GM12873 (cell line): ENCODE results near the gene VAV2.

Experiments used
- TF ChIP-seq, protein P1 (sequence below): IDR thresholded peaks from 2 replicates; pipeline ENCODE4 v1.5.1; 2012; ENCODE audit warnings: low read depth, mild to moderate bottlenecking, moderate library complexity, low read length, control low read depth; ENCODE audit not compliant: insufficient read depth; ENCODE audit errors: missing control alignments

VAV2 gene

DNA sequence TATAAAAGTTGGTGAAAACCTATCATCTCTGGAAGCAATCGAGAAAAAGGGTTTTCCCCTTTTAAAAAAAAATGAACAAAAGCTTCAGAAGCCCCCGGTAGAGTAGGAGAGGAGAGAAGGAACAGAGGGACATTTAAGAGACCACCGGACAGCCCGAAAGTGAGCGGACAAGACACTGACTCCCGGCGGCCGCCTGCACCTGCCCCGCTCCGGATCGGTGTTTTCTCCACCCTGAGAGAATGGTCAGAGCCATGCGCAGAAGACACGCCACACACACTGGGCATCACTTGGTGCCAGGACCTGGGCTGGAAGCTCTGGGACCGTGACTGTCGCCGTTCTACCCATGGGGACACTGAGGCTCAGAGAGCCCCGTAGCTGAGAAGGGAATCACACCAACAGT lies 192.4 kb downstream of the VAV2 start:
- TF ChIP-seq, protein P1, sequence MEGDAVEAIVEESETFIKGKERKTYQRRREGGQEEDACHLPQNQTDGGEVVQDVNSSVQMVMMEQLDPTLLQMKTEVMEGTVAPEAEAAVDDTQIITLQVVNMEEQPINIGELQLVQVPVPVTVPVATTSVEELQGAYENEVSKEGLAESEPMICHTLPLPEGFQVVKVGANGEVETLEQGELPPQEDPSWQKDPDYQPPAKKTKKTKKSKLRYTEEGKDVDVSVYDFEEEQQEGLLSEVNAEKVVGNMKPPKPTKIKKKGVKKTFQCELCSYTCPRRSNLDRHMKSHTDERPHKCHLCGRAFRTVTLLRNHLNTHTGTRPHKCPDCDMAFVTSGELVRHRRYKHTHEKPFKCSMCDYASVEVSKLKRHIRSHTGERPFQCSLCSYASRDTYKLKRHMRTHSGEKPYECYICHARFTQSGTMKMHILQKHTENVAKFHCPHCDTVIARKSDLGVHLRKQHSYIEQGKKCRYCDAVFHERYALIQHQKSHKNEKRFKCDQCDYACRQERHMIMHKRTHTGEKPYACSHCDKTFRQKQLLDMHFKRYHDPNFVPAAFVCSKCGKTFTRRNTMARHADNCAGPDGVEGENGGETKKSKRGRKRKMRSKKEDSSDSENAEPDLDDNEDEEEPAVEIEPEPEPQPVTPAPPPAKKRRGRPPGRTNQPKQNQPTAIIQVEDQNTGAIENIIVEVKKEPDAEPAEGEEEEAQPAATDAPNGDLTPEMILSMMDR, result no peak

DNA sequence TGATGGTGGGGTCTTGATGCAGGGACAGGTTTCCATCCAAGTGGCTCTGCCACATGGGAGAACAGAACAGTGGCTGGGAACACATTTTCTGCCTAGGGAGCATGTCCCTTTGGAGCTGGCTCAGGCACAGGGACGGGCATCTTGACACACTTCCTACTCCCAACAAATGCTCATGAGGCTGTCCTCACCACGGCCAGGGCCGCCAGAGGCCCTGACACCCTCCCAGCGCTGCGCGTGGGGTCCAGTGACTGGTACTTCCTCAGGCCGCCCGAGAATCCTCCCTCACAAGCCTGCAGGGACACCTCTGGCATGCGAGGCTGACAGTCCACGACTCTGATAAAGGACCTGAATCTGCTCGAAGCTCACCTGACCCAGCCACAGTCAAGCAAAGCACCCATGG lies 193.0 kb downstream of the VAV2 start:
- TF ChIP-seq, protein P1, result no peak

DNA sequence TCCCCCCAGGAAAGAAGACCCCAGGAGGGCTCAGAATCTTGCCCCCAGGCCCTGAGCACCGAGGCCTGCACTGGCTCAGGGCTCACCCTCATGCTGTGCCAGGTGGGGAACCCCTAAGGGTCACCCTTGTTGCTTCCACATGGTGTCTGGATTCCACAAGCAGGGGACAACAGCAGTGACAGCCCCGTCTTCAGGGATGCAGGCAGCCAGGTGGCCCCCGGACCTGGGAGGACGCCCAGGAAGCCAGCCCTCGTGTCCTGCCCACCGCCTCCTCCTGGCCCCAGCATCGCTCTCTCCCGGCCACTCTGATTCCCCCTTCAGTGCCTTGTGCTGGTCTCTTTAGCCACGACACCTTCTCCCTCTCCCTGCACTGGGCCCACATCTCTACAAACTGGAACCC lies 194.0 kb downstream of the VAV2 start:
- TF ChIP-seq, protein P1, result no peak

DNA sequence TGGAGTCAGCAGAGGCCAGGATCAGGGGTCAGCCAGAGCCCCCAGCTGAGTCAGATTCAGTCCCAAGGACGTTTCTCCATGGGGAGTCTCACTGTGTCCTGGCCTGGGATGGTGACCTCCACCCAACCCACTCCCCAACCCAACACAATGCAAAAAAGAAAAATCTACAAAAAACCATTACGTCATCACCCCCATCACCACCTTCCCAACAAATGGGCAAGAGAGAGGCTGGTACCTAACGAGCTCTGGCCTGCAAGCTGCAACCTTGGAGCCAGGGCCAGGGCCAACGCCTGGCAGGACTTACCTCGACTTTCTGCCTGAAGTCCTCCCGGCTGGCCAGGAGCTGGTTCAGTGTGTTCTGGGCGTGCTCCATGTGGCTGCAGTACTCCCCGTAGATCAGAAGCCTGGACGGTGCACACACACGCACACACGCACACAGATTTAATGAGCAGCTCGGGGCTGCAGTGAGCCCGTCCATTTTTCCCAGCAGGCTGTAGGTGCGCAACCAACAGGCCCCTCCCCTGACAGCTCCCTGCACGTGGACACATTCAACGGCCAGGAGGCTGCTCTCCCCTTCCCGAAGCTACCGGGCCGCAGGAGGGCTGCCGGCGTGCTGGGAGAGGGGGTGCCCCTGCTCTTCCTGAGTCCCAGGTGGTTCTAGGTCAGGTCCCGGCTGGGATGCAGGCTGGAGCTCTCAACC lies 194.6 kb downstream of the VAV2 start:
- TF ChIP-seq, protein P1, result no peak

DNA sequence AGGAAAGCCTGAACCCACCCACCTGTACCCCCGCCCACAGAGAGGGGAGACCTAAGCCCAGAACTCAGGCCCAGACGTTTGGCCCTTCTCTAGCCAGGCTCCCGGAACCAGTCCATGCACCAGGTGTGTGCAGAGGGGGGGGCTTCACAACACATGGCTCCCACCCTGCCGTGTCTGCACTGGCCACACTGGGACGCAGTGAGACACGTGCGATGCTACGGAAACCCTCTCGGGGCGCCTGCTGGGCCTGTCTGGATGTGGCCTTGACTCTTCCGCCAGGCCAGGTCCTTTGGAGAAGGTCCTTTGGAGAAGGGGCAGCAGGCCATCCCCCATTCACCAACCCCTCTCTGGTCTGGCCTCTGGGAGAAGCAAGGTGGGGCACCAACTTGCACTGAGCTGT lies 195.6 kb downstream of the VAV2 start:
- TF ChIP-seq, protein P1, result no peak

DNA sequence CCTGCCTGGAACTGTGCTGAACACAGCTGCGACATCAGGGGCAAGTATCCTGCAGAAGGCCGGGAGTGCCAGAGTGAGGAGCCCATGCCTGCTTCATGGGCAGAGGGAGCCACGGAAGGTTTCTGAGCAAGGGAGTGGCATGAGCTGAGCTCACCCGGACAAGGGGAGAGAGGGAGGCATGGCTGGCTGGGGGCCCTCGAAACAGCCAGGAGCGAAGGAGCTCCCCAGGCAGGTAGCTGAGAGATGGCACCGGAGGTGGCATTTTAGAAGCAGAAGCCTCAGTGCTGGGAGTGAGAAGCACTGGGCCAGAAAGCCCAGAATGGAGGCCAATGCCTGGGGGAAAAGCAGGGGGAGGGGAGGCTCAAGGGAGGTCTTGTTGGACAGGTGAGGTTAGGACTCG lies 197.1 kb downstream of the VAV2 start:
- TF ChIP-seq, protein P1, result no peak

DNA sequence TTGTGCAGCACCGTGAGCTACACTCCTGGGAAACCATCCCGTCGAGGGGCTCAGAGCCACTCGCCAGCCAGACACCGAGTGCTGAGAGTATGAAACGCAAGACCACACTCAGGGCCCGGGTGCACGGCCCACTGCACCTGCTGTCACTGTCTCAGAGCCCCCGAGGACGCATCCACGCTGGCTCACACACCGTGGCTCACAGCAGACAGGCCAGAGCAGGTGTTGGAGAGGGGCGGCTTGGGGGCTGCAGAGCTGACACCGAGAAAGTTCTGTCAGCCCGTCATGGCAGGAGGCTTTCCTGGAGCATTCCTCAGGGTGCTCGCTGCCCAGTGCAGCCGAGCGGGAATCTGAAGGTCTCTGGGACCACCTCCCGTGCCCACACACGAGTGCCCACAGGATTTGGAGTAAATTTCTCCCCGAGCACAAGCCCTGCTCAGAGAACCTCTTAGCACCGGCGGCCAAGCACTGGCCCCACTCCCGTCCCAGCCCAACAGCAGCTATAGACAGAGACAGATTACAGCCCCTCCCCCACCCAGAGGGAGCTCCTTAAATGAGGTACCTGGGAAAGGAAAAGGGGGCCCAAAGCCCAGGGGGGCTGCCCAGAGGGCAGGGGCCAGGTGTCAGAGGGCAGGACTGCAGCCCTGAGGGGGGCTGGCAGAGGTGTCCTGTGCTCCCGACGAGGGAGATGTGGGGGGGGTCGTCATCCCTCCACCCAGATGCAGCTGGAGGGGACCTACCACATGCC lies 197.9 kb downstream of the VAV2 start:
- TF ChIP-seq, protein P1, result no peak
